GM12873 (cell line): Measurements from ENCODE around the gene SYK.

Experiments used
- CTCF ChIP-seq: IDR thresholded peaks from 2 replicates; pipeline ENCODE4 v1.5.1; 2012; ENCODE audit warnings: low read depth, mild to moderate bottlenecking, moderate library complexity, low read length, control low read depth; ENCODE audit not compliant: insufficient read depth; ENCODE audit errors: missing control alignments

Gene SYK

GRCh38 chr9:90915693-90916092 is 114.1 kb downstream of the SYK start:
- peak; percentile 51 for TF ChIP-seq CTCF

DNA sequence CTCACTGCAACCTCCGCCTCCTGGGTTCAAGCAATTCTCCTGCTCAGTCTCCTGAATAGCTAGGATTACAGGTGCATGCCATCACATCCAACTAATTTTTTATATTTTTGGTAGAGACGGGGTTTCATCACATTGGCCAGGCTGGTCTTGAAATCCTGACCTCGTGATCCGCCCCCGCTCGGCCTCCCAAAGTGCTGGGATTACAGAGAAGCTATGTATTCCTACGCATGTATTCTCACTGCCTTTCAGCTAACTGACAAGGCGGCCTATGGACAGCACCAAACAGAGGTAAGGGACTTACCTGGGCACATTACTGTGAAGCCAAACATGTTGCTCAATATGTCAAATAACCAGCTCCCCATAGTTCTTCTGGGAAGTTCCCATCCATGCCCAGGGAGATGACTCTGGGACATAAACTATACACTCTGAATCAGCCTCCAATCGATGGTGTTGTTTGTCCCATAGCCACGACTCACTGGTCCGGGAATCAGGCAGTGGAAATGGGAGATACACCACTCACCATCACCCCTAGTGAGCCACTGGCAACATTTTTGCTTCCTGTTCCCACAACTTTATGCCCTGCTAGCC is 114.6 kb downstream of the SYK start:
- TF ChIP-seq CTCF = no peak

- TF ChIP-seq CTCF = no peak
These were observed 118.3 kb downstream of the SYK start for GRCh38 chr9:90919883-90920282.

DNA sequence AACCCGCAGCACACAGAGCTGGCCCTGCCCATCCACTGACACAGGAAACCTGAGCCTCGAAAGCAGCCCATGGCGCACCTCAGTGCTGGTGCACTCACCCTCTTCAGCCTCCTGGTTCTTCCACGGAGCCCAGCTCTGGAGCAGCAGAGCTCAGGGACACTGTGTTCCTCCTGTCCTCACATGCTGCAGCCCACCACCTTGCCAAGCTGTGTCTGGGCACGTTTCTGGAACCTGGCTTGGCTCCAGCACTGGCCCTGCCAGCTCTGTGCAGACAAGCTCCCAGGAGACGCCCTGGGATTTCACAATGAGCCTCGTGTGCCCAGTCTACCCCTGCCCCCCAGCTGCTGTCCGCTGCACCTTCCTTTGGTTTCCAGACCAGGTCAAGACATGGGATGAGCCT is 119.5 kb downstream of the SYK start:
- no peak for TF ChIP-seq CTCF

GRCh38 chr9:90921969-90922368 is 120.3 kb downstream of the SYK start:
- no peak for TF ChIP-seq CTCF

- TF ChIP-seq CTCF = no peak
These were observed 124.1 kb downstream of the SYK start for GRCh38 chr9:90925581-90926257.

DNA sequence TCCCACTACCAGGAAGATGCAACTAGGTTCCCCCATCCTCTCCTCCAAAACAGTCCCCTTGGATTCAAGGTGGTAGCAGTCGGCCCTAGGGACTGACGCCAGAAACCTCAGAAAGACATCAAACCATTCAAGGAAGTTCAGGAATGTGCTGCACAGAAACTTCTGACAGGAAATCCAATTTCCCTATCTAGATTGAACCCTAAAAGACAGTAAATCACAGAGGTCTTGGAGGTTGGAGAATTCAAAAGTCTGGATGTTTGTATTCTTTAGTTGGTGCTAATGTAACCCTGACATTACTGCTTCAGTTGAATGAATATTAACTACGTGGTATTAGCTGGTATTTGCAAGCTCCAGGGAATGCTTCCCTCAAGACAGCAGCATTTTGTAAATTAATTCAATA is 125.3 kb downstream of the SYK start:
- no peak for TF ChIP-seq CTCF

DNA sequence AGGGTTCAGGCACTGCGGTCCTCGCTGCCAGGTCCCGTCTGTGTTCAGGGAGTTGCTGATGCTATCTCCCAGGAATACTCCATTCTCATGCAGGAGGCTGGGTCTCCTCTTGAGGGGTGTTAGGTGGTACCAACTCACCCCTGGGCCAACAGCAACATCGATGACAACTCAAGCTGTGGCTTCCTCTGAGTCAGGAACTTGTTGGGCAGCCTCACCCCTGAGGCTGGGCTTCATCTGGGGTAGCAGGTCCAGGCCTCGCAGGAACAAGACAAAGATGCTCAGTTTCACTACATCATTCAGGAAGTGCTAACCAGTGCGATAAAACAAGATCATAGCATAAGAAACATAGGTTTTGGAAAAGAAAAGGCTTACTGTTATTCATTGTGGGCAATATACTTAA is 125.9 kb downstream of the SYK start:
- no peak for TF ChIP-seq CTCF
